CD14-positive monocyte (primary cell): ENCODE results near the gene MTFP1. TPM values are rescaled to one million over a fixed set of nuclear protein-coding genes. Genes with fewer than 3 reads are reported as not detected.
"Not testable (repeated sequence)": the region's sequence is repeated elsewhere in the genome, so short reads cannot be mapped to it uniquely, and the experiment has no call there.

Source experiments
- DNase-seq, 3 donors: peaks; one replicate each; pipeline ENCODE4 v3.0.0-alpha.2; 2011 to 2022
- H2AFZ ChIP-seq: 2 replicates; pipeline ENCODE4 v1.6.0; 2012; ENCODE audit warnings: mild to moderate bottlenecking, low read depth, low read length, inconsistent platforms; ENCODE audit not compliant: insufficient read depth, poor library complexity, severe bottlenecking
- H3K27ac ChIP-seq, 2 donors: 1 replicate in 1 of 2; 2 replicates in 1 of 2; pipeline ENCODE4 v1.5.1; 2012 to 2013; ENCODE audit warnings: low read length in 2 of 2, control low read depth in 1 of 2, inconsistent platforms in 1 of 2, low read depth in 1 of 2, mild to moderate bottlenecking in 1 of 2
- H3K27me3 ChIP-seq, 2 donors: one replicate each; pipeline versions ENCODE4 v1.6.0 to v1.6.1; 2011 to 2013; ENCODE audit warnings: low read length in 2 of 2; ENCODE audit not compliant: control insufficient read depth in 2 of 2, insufficient read depth in 2 of 2
- H3K36me3 ChIP-seq, 2 donors: replicated peaks in 1 of 2; 1 replicate in 1 of 2; 2 replicates in 1 of 2; pipeline versions ENCODE4 v1.5.1 to v1.6.1; 2012 to 2013; ENCODE audit warnings: low read length in 2 of 2, control low read depth in 1 of 2, inconsistent platforms in 1 of 2, mild to moderate bottlenecking in 1 of 2; ENCODE audit not compliant: insufficient read depth in 2 of 2, control insufficient read depth in 1 of 2
- H3K4me1 ChIP-seq, 2 donors: 1 replicate in 1 of 2; 2 replicates in 1 of 2; pipeline versions ENCODE4 v1.5.1 to v1.6.1; 2012 to 2013; ENCODE audit warnings: low read length in 2 of 2, control low read depth in 1 of 2, inconsistent platforms in 1 of 2, mild to moderate bottlenecking in 1 of 2, moderate library complexity in 1 of 2; ENCODE audit not compliant: insufficient read depth in 2 of 2, control insufficient read depth in 1 of 2
- H3K4me2 ChIP-seq: replicated peaks from 2 replicates; pipeline ENCODE3; 2012; ENCODE audit warnings: low read length, moderate library complexity, mild to moderate bottlenecking; ENCODE audit not compliant: poor library complexity, severe bottlenecking; ENCODE audit errors: extremely low read depth
- H3K4me3 ChIP-seq, 3 experiments: fragments of 200-600 bp in 1 of 3; sonication (generic) in 1 of 3; replicated peaks in 1 of 3; 1 replicate in 2 of 3; 2 replicates in 1 of 3; pipeline ENCODE4 v1.5.1; 2011 to 2013; ENCODE audit warnings: low read length in 3 of 3, mild to moderate bottlenecking in 3 of 3, control low read depth in 2 of 3, low read depth in 2 of 3, inconsistent platforms in 1 of 3, moderate library complexity in 1 of 3
- H3K79me2 ChIP-seq: 2 replicates; pipeline ENCODE4 v1.6.0; 2012; ENCODE audit warnings: mild to moderate bottlenecking, control low read depth, inconsistent platforms, low read length, moderate library complexity; ENCODE audit not compliant: insufficient read depth
- H3K9ac ChIP-seq: 2 replicates; pipeline ENCODE4 v1.6.0; 2017; ENCODE audit warnings: low read length, mild to moderate bottlenecking; ENCODE audit not compliant: insufficient read depth, poor library complexity, severe bottlenecking
- H3K9me3 ChIP-seq, 2 donors: replicated peaks in 1 of 2; 1 replicate in 1 of 2; 2 replicates in 1 of 2; pipeline versions ENCODE4 v1.5.1 to v1.6.1; 2012 to 2013; ENCODE audit warnings: low read length in 2 of 2, control low read depth in 1 of 2; ENCODE audit not compliant: control insufficient read depth in 1 of 2, insufficient read depth in 1 of 2
- H4K20me1 ChIP-seq: 2 replicates; pipeline ENCODE4 v1.6.0; 2012; ENCODE audit warnings: mild to moderate bottlenecking, low read length, control low read depth, moderate library complexity; ENCODE audit not compliant: insufficient read depth
- H3K27ac Mint-ChIP-seq, 7 donors: one replicate each; pipeline ENCODE4 v1.8.0; 2020; ENCODE audit warnings: mild to moderate bottlenecking in 7 of 7, mixed read lengths in 7 of 7, moderate library complexity in 6 of 7, inconsistent platforms in 2 of 7
- H3K27me3 Mint-ChIP-seq, 3 donors: one replicate each; pipeline ENCODE4 v1.8.0; 2021 to 2022; ENCODE audit warnings: low read depth in 3 of 3, mild to moderate bottlenecking in 3 of 3, mixed read lengths in 3 of 3, moderate library complexity in 3 of 3, inconsistent platforms in 1 of 3
- H3K36me3 Mint-ChIP-seq, 2 donors: one replicate each; pipeline ENCODE4 v1.8.0; 2020; ENCODE audit warnings: mixed read lengths in 2 of 2, inconsistent platforms in 1 of 2, mild to moderate bottlenecking in 1 of 2
- H3K4me1 Mint-ChIP-seq: one replicate; pipeline ENCODE4 v1.8.0; 2020; ENCODE audit warnings: mild to moderate bottlenecking, mixed read lengths
- H3K4me3 Mint-ChIP-seq, 2 donors: one replicate each; pipeline ENCODE4 v1.8.0; 2020; ENCODE audit warnings: mild to moderate bottlenecking in 2 of 2, mixed read lengths in 2 of 2, moderate library complexity in 1 of 2
- H3K9me3 Mint-ChIP-seq, 7 donors: one replicate each; pipeline ENCODE4 v1.8.0; 2020 to 2022; ENCODE audit warnings: mixed read lengths in 7 of 7, mild to moderate bottlenecking in 6 of 7, moderate library complexity in 6 of 7, inconsistent platforms in 2 of 7
- WGBS: methylation state at CpG from one replicate; pipeline ENCODE4 v1.1.5; 2013; ENCODE audit warnings: missing lambda C conversion rate; ENCODE audit not compliant: insufficient coverage; 5-methylcytosine and 5-hydroxymethylcytosine counted together
- intact Hi-C, 2 donors: fragments of 100-400 bp; cut with micrococcal nuclease; formaldehyde crosslinking; loops; one replicate each; pipeline versions ENCODE4 v1.15.0 to v1.15.1; 2023
- polyA plus RNA-seq, 3 donors: library from polyadenylated mRNA; depleted of rRNA in 1 of 3; unstranded in 2 of 3; stranded (reverse) in 1 of 3; fragments of 300-500 nt in 2 of 3; fragments of >200 nt in 1 of 3; fragmentation: Illumina TruSeq in 2 of 3; gene quantifications; 1 replicate in 2 of 3; 2 replicates in 1 of 3; pipeline ENCODE4 v1.2.3, GENCODE V29; 2012 to 2021
- TF ChIP-seq, protein P1 (sequence below): fragments of 200-600 bp; IDR thresholded peaks from one replicate; pipeline ENCODE4 v1.8.0; 2022; ENCODE audit warnings: antibody characterized with exemption, mild to moderate bottlenecking

MTFP1 gene
- polyA plus RNA-seq, 3 donors = 6.2 to 14.2 (median 7.5) TPM

DNA sequence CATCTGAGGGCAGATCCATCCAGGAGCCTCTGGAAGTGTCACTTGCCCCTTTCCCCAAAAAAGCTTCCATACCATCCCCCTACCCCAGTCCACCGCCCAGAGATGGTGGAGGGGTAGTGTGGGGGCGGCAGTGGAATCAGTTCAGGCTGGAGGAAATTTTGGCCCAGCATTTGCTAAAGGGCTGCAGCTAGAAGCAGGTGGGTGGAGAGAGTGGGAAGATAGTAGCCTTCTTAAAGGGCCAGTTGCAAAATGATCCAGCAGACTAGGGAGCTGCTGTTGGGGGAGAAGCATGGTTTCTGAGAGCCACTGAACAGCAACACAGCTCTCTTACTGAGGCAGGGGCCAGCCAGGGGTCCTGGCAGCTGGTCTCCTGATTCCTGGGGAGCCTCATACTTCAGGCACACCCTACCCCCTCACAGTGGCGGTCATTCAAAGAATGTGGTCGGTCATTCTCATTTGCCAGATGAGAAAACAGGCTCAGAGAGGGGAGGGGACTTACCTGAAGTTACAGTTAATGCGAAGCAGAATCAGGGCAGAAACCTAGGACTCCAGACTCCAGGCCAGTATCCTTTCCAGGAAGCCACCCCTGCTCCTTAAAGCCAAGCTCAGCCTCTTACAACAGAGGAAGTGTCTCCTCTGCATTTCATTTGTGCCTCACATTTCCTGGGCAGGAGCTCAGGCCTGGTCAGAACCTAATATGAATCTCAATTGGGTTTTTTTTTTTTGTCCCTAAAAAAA lies 23.4 kb upstream of the MTFP1 start:
- peaks cover 0 to 5% of the 10 kb centered on the region in 2 donors for H3K9me3 ChIP-seq
- H3K4me3 Mint-ChIP-seq = no peak overlapping the region
- WGBS = 100% methylated on average over 1 of the region's 5 CpGs
- peaks cover 3% of the 10 kb centered on the region for H3K4me1 Mint-ChIP-seq
- intact Hi-C loops = no loop called here
- H3K4me2 ChIP-seq = no peak overlapping the region
- TF ChIP-seq, protein P1, sequence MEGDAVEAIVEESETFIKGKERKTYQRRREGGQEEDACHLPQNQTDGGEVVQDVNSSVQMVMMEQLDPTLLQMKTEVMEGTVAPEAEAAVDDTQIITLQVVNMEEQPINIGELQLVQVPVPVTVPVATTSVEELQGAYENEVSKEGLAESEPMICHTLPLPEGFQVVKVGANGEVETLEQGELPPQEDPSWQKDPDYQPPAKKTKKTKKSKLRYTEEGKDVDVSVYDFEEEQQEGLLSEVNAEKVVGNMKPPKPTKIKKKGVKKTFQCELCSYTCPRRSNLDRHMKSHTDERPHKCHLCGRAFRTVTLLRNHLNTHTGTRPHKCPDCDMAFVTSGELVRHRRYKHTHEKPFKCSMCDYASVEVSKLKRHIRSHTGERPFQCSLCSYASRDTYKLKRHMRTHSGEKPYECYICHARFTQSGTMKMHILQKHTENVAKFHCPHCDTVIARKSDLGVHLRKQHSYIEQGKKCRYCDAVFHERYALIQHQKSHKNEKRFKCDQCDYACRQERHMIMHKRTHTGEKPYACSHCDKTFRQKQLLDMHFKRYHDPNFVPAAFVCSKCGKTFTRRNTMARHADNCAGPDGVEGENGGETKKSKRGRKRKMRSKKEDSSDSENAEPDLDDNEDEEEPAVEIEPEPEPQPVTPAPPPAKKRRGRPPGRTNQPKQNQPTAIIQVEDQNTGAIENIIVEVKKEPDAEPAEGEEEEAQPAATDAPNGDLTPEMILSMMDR = no peak
- peaks cover 0 to 8% (median 0%) of the 10 kb centered on the region in 7 donors for H3K9me3 Mint-ChIP-seq
- H3K79me2 ChIP-seq = no peaks in the 10 kb centered on the region
- H3K27me3 Mint-ChIP-seq = peaks cover 31 to 39% (median 32%) of the 10 kb centered on the region in 3 donors
- H3K36me3 ChIP-seq = no peaks in the 10 kb centered on the region
- no peak overlapping the region for H3K27ac Mint-ChIP-seq
- H3K36me3 Mint-ChIP-seq = no peaks in the 10 kb centered on the region
- no peak for DNase-seq
- H3K27me3 ChIP-seq = peaks cover 18 to 31% of the 10 kb centered on the region in 2 donors
- no peak overlapping the region for H2AFZ ChIP-seq
- H3K4me1 ChIP-seq = peaks cover 0 to 2% of the 10 kb centered on the region in 2 donors
- H3K4me3 ChIP-seq = no peak overlapping the region
- no peak overlapping the region for H3K9ac ChIP-seq
- H3K27ac ChIP-seq = no peak overlapping the region
- no peaks in the 10 kb centered on the region for H4K20me1 ChIP-seq

DNA sequence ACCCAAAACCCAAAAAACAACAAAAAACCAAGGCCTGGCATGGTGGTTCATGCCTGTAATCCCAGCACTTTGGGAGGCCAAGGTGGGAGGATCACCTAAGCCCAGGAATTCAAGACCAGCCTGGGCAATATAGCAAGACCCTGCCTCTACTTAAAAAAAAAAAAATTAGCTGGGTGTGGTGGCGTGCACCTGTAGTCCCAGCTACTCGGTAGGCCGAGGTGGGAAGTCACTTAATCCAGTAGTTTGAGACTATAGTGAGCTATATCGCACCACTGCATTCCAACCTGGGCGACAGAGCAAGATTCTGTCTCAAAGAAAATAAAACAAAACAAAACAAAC lies 22.8 kb upstream of the MTFP1 start:
- H3K27ac ChIP-seq, H3K4me2 ChIP-seq, H2AFZ ChIP-seq, H3K36me3 Mint-ChIP-seq, H3K4me1 Mint-ChIP-seq, H3K9me3 ChIP-seq, intact Hi-C loops, H3K4me3 ChIP-seq, H3K4me3 Mint-ChIP-seq, DNase-seq, H3K79me2 ChIP-seq, H3K36me3 ChIP-seq, H3K27ac Mint-ChIP-seq, H4K20me1 ChIP-seq, H3K9ac ChIP-seq, H3K9me3 Mint-ChIP-seq, H3K4me1 ChIP-seq: not testable (repeated sequence)
- peaks cover 13 to 25% of the 10 kb centered on the region in 2 donors for H3K27me3 ChIP-seq
- WGBS = 92% methylated on average over 2 of the region's 5 CpGs
- peaks cover 25 to 34% (median 26%) of the 10 kb centered on the region in 3 donors for H3K27me3 Mint-ChIP-seq
